Chondrocyte (in vitro differentiated cells): ENCODE results near the gene PBX1. TPM values are rescaled to one million over a fixed set of nuclear protein-coding genes. Genes with fewer than 3 reads are reported as not detected.

Experiments
- DNase-seq: peaks from one replicate; pipeline ENCODE4 v3.0.0; 2021; ENCODE audit warnings: mixed read lengths, low spot score
- H3K27ac Mint-ChIP-seq: one replicate; pipeline ENCODE4 v1.8.0; 2021; ENCODE audit warnings: mild to moderate bottlenecking, moderate library complexity, mixed read lengths; ENCODE audit not compliant: unreplicated experiment
- H3K27me3 Mint-ChIP-seq: 2 replicates; pipeline ENCODE4 v1.8.0; 2021; ENCODE audit warnings: low read depth, mixed read lengths
- H3K36me3 Mint-ChIP-seq: 2 replicates; pipeline ENCODE4 v1.8.0; 2021; ENCODE audit warnings: low read depth, mixed read lengths
- H3K4me1 Mint-ChIP-seq: 2 replicates; pipeline ENCODE4 v1.8.0; 2021; ENCODE audit warnings: low read depth, mild to moderate bottlenecking, mixed read lengths
- H3K4me3 Mint-ChIP-seq: one replicate; pipeline ENCODE4 v1.8.0; 2021; ENCODE audit warnings: mild to moderate bottlenecking, moderate library complexity, mixed read lengths; ENCODE audit not compliant: unreplicated experiment
- H3K9me3 Mint-ChIP-seq: 2 replicates; pipeline ENCODE4 v1.8.0; 2021; ENCODE audit warnings: low read depth, mixed read lengths
- total RNA-seq: library from RNA; stranded (reverse); gene quantifications from 3 replicates; pipeline ENCODE4 v1.2.1, GENCODE V29; 2021
- TF ChIP-seq, protein P1 (sequence below): fragments of 200-600 bp; sonication (generic); IDR thresholded peaks from 2 replicates; pipeline ENCODE4 v1.5.0; 2021; ENCODE audit warnings: antibody characterized with exemption, mild to moderate bottlenecking, moderate library complexity

Gene PBX1
- total RNA-seq, 1 donor from 2014 or later: 23.0 TPM

GRCh38 chr1:164770131-164770529 is 211.1 kb downstream of the PBX1 start:
- DNase-seq: no peak
- H3K27ac Mint-ChIP-seq: no peak overlapping the region
- H3K4me3 Mint-ChIP-seq: no peak overlapping the region
- H3K9me3 Mint-ChIP-seq: no peaks in the 10 kb centered on the region
- TF ChIP-seq, protein P1, sequence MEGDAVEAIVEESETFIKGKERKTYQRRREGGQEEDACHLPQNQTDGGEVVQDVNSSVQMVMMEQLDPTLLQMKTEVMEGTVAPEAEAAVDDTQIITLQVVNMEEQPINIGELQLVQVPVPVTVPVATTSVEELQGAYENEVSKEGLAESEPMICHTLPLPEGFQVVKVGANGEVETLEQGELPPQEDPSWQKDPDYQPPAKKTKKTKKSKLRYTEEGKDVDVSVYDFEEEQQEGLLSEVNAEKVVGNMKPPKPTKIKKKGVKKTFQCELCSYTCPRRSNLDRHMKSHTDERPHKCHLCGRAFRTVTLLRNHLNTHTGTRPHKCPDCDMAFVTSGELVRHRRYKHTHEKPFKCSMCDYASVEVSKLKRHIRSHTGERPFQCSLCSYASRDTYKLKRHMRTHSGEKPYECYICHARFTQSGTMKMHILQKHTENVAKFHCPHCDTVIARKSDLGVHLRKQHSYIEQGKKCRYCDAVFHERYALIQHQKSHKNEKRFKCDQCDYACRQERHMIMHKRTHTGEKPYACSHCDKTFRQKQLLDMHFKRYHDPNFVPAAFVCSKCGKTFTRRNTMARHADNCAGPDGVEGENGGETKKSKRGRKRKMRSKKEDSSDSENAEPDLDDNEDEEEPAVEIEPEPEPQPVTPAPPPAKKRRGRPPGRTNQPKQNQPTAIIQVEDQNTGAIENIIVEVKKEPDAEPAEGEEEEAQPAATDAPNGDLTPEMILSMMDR: no peak
- H3K27me3 Mint-ChIP-seq: no peaks in the 10 kb centered on the region
- peaks cover 73% of the 10 kb centered on the region for H3K4me1 Mint-ChIP-seq
- H3K36me3 Mint-ChIP-seq: no peaks in the 10 kb centered on the region

DNA sequence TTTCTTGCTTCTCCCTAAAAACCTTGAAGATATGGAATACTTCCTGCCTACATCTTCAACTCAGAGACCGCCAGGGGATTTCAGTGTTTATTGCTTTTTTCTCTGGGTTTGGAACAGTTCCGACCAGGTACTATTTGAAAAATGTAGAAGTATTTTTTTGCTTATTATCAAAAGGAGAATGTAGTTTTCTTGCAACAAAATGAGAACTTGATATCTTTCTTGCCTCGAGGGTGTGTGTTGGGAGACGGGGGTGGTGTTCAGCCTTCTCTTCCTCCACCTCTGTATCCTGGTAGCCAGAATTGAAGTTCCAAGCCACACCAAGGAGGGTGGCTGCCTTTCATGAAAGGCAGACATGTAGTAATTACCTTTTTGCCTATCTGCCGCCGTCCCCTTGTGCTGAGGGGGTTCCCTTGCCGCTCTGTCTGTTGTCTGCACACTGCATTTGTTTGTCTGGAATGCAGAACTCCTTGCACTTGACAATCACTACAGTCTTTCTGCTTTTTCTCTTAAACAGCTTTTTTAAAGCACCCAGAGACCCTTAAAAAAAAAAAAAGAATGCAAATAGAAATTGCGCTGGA is 212.1 kb downstream of the PBX1 start:
- Mint-ChIP-seq H3K27ac (peak overlapping the region; percentile 93), H3K4me1 (peaks cover 63% of the 10 kb centered on the region), H3K9me3 (no peaks in the 10 kb centered on the region), H3K36me3 (no peaks in the 10 kb centered on the region), H3K27me3 (no peaks in the 10 kb centered on the region), H3K4me3 (peak overlapping the region; percentile 47)
- TF ChIP-seq, protein P1: peak; percentile 12
- DNase-seq: no peak

GRCh38 chr1:164771619-164772361 is 212.8 kb downstream of the PBX1 start:
- Mint-ChIP-seq H3K27ac (peak overlapping the region; percentile 93), H3K4me3 (peak overlapping the region; percentile 47), H3K27me3 (no peaks in the 10 kb centered on the region), H3K36me3 (no peaks in the 10 kb centered on the region), H3K9me3 (no peaks in the 10 kb centered on the region), H3K4me1 (peaks cover 58% of the 10 kb centered on the region)
- DNase-seq: no peak
- TF ChIP-seq, protein P1: no peak

DNA sequence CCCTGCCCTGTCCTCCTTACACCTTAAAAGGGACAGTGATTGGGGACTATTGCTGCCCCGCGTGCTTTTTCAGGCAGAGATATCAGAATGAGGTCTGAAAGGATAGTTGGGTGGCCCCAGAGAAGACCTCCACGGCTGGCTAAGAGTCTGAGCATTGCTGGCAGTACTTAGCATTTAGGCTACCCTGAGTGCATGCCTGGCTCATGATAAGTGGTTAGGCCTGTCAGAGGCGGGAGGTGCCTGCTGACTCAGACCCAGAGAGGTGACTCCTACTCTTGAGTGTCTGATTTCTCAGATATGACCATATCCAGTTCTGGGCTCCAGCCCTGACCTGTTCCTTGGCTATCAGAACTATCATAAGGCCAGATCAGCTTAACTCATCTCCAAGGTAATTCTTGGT is 213.7 kb downstream of the PBX1 start:
- Mint-ChIP-seq H3K4me3 (no peak overlapping the region), H3K36me3 (no peaks in the 10 kb centered on the region), H3K9me3 (no peaks in the 10 kb centered on the region), H3K4me1 (peaks cover 54% of the 10 kb centered on the region), H3K27ac (peak overlapping the region; percentile 93), H3K27me3 (no peaks in the 10 kb centered on the region)
- TF ChIP-seq, protein P1: no peak
- no peak for DNase-seq

DNA sequence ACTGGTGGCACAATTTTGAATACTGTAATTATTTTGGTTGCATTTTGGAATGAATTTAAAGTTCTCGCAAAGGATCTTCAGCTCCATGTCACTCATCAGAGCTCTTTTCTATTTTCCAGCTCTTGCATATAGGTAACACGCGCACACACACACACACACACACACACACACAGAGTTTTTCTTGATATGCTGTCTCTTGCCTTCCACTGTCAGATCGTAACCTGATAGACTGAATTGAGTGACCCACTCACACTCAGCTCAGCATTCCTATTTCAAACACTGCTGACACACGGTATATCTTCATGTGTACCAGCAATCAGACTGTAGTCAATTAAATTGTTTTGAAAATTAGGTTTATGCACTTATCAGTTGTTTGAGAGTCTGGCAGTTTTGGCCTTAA is 214.1 kb downstream of the PBX1 start:
- no peaks in the 10 kb centered on the region for H3K27me3 Mint-ChIP-seq
- peaks cover 49% of the 10 kb centered on the region for H3K4me1 Mint-ChIP-seq
- H3K4me3 Mint-ChIP-seq: no peak overlapping the region
- H3K36me3 Mint-ChIP-seq: no peaks in the 10 kb centered on the region
- H3K27ac Mint-ChIP-seq: peak overlapping the region; percentile 93
- no peak for DNase-seq
- TF ChIP-seq, protein P1: no peak
- H3K9me3 Mint-ChIP-seq: no peaks in the 10 kb centered on the region
